ENCODE data around the gene XNDC1N. TPM values are rescaled to one million over a fixed set of nuclear protein-coding genes. Genes with fewer than 3 reads are reported as not detected.

Gene XNDC1N
- total RNA-seq, 2 donors from 2014 or later = 16.4 to 16.6 TPM

Other genes starting within 250 kb of the XNDC1N start
- not detected for gene DEFB108B, start 95.4 kb downstream of the XNDC1N start, total RNA-seq
- not detected for gene DEFB131B, start 50.1 kb downstream of the XNDC1N start, total RNA-seq
- 10 to 100 TPM; 15.7 to 23.4 TPM for gene RNF121, start 452 bp upstream of the XNDC1N start, total RNA-seq
- gene IL18BP, start 70.3 kb upstream of the XNDC1N start, total RNA-seq = 10 to 100 TPM; 25.7 to 28.0 TPM
- gene NUMA1, start 151.9 kb upstream of the XNDC1N start, total RNA-seq = 100 to 1,000 TPM; 207 to 208 TPM
- 1 to 10 TPM in 1 of 2 donors, under 1 TPM in 1; 0.75 to 4.5 TPM for gene LRRC51, start 152.3 kb upstream of the XNDC1N start, total RNA-seq
- 10 to 100 TPM; 43.7 to 74.6 TPM for gene LAMTOR1, start 174.7 kb upstream of the XNDC1N start, total RNA-seq
- gene TOMT, start 177.3 kb upstream of the XNDC1N start, total RNA-seq = not detected
- 10 to 100 TPM; 47.0 to 54.6 TPM for gene ANAPC15, start 184.1 kb upstream of the XNDC1N start, total RNA-seq
- gene FOLR3, start 207.1 kb upstream of the XNDC1N start, total RNA-seq = under 1 TPM in 1 of 2 donors, not detected in 1; 0.44 TPM